NCI-H2227 (cell line): ENCODE results near the gene MED20.

Source experiments
- DNase-seq: peaks from one replicate; lab custom pipeline; 2025; ENCODE audit not compliant: unreplicated experiment; lab: John Stamatoyannopoulos, UW

MED20 gene

DNA sequence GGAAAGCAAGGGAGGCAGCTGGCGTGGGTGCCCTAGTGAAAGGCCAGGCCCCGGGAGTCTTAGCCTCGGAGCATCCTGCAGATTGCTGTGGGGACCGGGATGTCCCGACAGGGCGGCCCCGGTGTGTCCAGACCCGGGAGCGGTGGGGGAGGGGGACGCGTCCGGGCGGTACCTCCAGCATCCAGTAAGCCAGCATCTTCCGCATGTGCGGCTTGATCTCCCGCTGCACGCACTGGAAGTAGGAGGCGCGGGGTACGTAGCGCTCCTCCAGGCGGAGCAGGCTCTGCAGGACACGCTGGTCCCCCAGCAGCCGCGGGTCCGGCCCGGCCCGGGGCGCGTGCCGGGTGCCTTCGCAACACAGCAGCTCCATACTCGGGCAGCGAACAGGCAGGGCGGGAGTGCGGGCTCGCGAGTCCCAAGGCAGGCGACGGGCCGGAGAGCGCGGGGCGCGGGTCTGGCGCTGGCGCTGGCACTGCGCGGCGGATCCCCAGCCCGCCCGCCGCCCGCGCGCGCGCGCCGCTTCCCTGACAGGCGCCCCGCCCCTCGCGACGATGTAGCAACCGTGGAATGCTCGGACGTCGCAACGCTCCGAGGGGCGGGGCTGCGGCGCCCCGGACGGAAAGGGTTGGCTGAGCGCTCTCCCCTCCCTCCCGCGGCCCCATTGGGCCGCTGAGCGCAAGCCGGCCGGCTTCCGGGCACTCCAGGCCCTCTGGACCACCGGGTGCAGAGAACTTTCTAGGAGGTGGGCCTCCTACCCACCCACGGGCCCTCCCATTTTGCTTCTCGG, 20.5 kb upstream of the MED20 start, which contains the start of gene CCND3:
CCND3 (minus strand) TSS at position 529 of the 787 bp plus-strand sequence; CDS start at position 370, 159 bp downstream.
- DNase-seq: peak; percentile 92

DNA sequence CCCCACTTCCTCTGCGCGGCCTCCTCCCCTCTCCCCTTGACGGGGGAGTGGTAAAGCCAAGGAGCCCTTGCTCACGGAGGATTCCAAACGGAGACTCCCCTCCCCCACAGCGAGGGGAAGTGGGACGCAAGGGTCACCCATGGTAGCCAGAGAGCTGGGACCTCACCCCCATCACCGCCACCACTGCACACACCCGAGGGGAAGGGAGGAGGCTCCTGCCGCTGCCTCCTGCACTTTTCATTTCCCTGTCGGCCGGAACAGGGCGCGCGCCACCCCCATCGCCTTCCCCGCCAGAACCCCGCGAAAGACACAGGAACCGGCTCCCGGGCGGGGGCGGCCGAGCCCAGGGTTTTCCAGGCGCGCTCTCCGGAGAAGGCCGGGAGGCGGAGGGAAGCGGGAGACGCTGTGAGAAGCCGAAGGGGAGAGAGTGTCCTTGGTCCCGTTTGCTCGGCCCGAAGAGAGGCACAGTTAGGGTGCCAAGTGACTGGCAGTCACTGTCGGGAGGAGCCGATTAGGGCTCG, 19.9 kb upstream of the MED20 start:
- DNase-seq: peak; percentile 37

DNA sequence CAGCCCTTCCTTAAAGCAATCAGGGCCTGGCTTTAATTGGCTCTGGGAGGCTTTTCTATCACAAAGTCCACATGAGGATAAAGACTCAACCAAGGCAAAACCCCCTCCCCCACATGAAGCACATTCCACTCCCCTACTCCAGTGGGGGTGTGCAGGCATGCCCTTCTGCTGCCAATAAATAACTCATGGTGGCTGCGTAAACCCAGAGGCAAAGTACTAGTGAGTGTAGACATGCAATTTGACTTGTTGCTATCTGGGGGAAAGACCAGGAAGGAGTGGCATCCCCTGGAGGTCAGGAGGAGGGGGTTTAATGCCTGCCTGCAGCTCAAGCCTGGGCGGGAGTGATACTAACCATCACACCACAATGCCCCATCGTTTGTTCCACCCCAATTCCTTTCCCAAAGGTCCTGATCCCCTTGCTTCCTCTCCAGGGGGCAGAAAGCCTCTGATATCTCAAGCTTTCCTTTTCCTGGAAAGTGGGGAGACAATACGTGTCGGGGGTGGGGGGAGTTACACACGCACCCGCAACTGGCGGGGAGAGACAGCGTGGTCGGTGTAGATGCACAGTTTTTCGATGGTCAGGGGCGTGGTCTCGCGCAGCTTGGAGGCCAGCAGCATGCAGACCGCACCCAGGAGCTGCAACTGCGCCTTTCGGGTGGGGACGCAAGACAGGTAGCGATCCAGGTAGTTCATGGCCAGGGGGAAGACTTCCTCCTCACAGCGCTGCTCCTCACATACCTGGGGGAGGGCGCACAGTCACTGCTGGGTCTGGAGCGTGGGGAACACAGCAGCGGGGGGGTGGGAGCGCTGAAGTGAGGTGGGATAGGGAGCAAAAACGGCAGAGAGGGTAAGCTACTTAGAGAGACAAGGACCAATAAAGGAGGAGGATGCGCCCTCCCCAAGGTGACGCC, 19.2 kb upstream of the MED20 start:
- DNase-seq: peak; percentile 11

GRCh38 chr6:41939176-41939847, 18.4 kb upstream of the MED20 start:
- DNase-seq: no peak

DNA sequence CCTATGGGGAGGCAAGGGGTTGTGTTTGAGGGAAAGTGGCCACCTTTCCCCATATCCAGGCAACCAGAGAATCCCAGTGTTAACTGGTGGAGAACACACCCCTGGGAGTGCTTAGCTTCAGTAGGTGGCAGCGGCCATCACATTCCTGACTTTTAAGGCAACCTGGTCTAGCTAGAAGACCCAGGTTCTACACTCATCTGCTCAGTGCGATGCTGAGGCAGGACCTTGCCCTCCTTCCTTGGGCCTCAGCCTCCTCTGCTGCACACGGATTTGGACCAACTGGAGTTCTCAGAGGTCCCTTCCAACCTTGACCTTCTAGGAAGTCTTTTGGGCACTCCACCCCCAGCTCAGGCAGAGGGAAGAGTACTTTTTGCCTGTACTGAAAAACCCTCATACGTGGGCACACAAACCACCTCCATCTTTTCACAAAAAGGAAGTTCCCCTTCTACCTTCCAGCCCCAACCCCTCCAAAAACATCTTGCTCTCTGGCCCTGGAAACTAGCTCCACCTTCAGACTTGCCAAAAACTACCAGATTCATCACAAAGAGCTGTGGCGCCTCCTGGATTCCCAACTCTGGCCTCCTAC, 17.7 kb upstream of the MED20 start:
- DNase-seq: no peak

- DNase-seq: no peak
These were observed 17.1 kb upstream of the MED20 start for GRCh38 chr6:41937861-41938574.

GRCh38 chr6:41937472-41937860, 16.5 kb upstream of the MED20 start:
- DNase-seq: no peak

- peak; percentile 54 for DNase-seq
These were observed 15.3 kb upstream of the MED20 start for GRCh38 chr6:41936073-41936837.

DNA sequence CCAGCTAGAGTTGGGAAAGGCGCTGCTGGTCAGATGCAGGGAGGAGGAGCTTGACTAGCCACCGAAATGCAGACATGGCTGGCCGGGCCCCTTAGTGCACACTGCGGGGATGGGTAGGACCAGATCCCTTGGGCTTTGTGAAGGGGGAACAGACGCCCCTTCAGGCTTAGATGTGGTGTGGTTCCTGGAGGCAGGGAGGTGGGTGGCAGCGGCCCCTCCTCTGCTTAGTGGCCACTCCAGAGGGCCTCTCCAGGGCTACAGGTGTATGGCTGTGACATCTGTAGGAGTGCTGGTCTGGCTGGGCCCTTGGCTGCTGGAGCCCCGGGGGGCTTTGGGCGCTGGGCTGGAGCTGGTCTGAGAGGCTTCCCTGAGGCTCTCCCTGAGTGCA, 14.7 kb upstream of the MED20 start:
- no peak for DNase-seq

DNA sequence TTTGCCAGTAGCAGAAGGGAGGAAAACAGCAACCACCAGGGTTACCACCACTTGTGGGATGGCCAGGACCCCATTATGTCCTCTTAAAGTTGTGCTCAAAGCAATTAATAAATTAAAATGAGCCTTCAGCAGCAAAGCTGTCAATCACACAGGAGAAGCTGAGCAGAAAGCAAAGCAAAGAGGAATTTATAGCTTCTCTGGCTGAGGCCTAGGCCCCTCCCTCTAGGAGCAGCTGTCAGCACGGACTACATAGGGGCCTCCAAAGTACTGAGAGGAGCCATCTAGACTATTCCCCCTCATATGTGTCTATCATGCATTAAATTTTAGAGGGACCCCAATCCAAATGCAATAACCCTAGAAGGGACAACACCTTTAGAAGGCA, 14.2 kb upstream of the MED20 start:
- no peak for DNase-seq

- DNase-seq: no peak
These were observed 13.6 kb upstream of the MED20 start for GRCh38 chr6:41934278-41935192.

- no peak for DNase-seq
These were observed 11.4 kb upstream of the MED20 start for GRCh38 chr6:41932378-41932777.

- no peak for DNase-seq
These were observed 10.9 kb upstream of the MED20 start for GRCh38 chr6:41931792-41932191.

GRCh38 chr6:41929924-41930323, 9.0 kb upstream of the MED20 start:
- no peak for DNase-seq

GRCh38 chr6:41927253-41927652, 6.3 kb upstream of the MED20 start:
- no peak for DNase-seq

DNA sequence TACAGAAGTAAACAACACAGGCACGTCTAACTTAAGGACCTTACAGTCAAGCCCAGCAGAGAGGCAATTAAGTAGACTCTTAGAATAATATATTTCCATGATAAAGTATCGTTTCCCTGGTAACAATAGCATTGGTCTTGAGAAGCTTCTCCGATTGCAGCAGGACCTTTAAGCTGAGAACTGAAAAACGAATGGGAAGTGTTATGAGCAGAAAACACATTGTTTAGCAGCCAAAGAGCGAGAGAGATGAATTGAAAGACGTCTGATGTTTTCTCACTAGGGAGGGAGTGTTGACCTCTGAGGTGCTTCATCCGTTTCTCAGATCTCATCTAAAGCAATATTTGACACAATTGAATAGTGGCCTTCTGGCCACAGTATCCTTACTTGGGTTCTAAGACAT, 1.2 kb upstream of the MED20 start:
- DNase-seq: no peak

DNA sequence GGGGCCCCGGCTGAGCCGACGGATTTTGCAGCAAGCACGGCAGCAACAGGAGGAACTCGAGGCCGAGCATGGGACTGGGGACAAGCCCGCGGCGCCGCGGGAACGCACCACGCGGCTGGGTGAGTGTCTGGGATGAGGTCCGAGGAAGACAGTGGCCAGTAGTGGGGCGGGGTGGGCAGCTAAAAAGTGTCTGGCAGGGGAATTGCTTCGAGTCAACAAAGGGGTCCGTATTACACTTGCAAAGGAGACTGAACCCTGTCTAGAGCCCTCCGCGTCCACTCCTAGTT, 716 bp upstream of the MED20 start:
- no peak for DNase-seq

- DNase-seq: no peak
These were observed 3.4 kb downstream of the MED20 start for GRCh38 chr6:41917528-41917927.
